K562 (cell line): Measurements from ENCODE around the gene GTF2A1. TPM values are rescaled to one million over a fixed set of nuclear protein-coding genes. Genes with fewer than 3 reads are reported as not detected.

ENCODE experiments used
- CHCHD3 ChIP-seq: fragments of 250-450 bp; sonication (Bioruptor Pico); IDR thresholded peaks from 2 replicates; pipeline ENCODE4 v2.1.2; 2022; ENCODE audit warnings: mild to moderate bottlenecking
- ETS2 ChIP-seq: IDR thresholded peaks from 2 replicates; pipeline ENCODE4 v1.6.1; 2016; ENCODE audit warnings: borderline replicate concordance, missing genetic modification characterization, mild to moderate bottlenecking, moderate library complexity, missing compliant biosample characterization; ENCODE audit not compliant: poor library complexity, severe bottlenecking
- HNRNPL ChIP-seq: fragments of 200-400 bp; formaldehyde crosslinking; IDR thresholded peaks from 2 replicates; pipeline ENCODE4 v1.6.1; 2017; ENCODE audit warnings: low read depth, mild to moderate bottlenecking, low read length
- NEUROD1 ChIP-seq: fragments of 150-350 bp; IDR thresholded peaks from 2 replicates; pipeline ENCODE4 v1.6.1; 2014; ENCODE audit warnings: borderline replicate concordance, low read length, low read depth; ENCODE audit not compliant: partially characterized antibody
- PRDM10 ChIP-seq: fragments of 450-650 bp; IDR thresholded peaks from 2 replicates; pipeline ENCODE4 v1.6.1; 2018; ENCODE audit not compliant: partially characterized antibody
- SRSF3 ChIP-seq: fragments of 200-400 bp; formaldehyde crosslinking; IDR thresholded peaks from 2 replicates; pipeline ENCODE4 v1.6.1; 2016; ENCODE audit warnings: mild to moderate bottlenecking, low read length, moderate library complexity; ENCODE audit not compliant: insufficient read depth
- ZBTB26 ChIP-seq: fragments of 450-650 bp; formaldehyde crosslinking; IDR thresholded peaks from 2 replicates; pipeline ENCODE4 v1.4.0; 2022; ENCODE audit warnings: missing genetic modification characterization
- polyA plus RNA-seq, 8 experiments: library from polyadenylated mRNA; depleted of rRNA in 4 of 8; stranded (reverse) in 5 of 8; unstranded in 3 of 8; fragments of >200 nt; fragmentation: Nextera tagmentation in 2 of 8; fragmentation: Illumina TruSeq in 1 of 8; extraction: Ambion mirVana in 2 of 8; extraction: Trizol in 1 of 8; gene quantifications; 2 replicates each; pipeline versions ENCODE4 v1.2.1 to v1.2.3, GENCODE V29; 2011 to 2014; ENCODE audit warnings: inconsistent platforms in 1 of 8, missing spikeins in 1 of 8
- total RNA-seq, 7 experiments: library from RNA; depleted of rRNA in 6 of 7; stranded (reverse); fragments of >200 nt in 6 of 7; fragmentation: Illumina TruSeq in 2 of 7; extraction: Trizol in 2 of 7; gene quantifications; 2 replicates each; pipeline versions ENCODE4 v1.2.1 to v1.2.3, GENCODE V29; 2011 to 2021; ENCODE audit warnings: low replicate concordance in 1 of 7

Gene GTF2A1
- total and polyA plus RNA-seq, 9 of the 15 experiments (the other 6 are each of a cell fraction or from before 2014, with no cell fraction given) = 3.4 to 22.8 (median 14.7) TPM

- TF ChIP-seq PRDM10 (no peak), SRSF3 (no peak), HNRNPL (no peak), ZBTB26 (CRISPR knock-in tag) (no peak), NEUROD1 (no peak), CHCHD3 (CRISPR knock-in tag) (no peak), ETS2 (no peak)
- TF ChIP-seq, all 486 proteins: peak for 0
These were observed 43.1 kb upstream of the GTF2A1 start (continued) for GRCh38 chr14:81263777-81264410.
